HEK293 (cell line): ENCODE measurements around the gene TP53AIP1.
"Not testable (repeated sequence)": the region's sequence is repeated elsewhere in the genome, so short reads cannot be mapped to it uniquely, and the experiment has no call there.

Source experiments
- CTCF ChIA-PET: fragments of 350-600 bp; formaldehyde crosslinking; extraction: SDS; loops from one replicate; lab custom pipeline; 2021; ENCODE audit warnings: antibody characterized with exemption; lab: Yijun Ruan, JAX
- POLR2A ChIA-PET: fragments of 300-600 bp; formaldehyde crosslinking; extraction: SDS; loops from one replicate; lab custom pipeline; 2020; ENCODE audit warnings: antibody characterized with exemption, inconsistent platforms; lab: Yijun Ruan, JAX
- H3K27ac ChIP-seq: fragments of 200-500 bp; sonication (Bioruptor generic); 2 replicates; pipeline ENCODE4 v1.5.1; 2014; ENCODE audit warnings: low read depth, low read length, control low read depth, inconsistent platforms; ENCODE audit errors: extremely low read depth
- H3K36me3 ChIP-seq, 2 experiments: fragments of 200-500 bp in 1 of 2; sonication (Bioruptor generic) in 1 of 2; 1 replicate in 1 of 2; 2 replicates in 1 of 2; pipeline ENCODE4 v1.5.1; 2014 to 2017; ENCODE audit warnings: inconsistent platforms in 2 of 2, low read length in 2 of 2; ENCODE audit not compliant: control insufficient read depth in 2 of 2, insufficient read depth in 1 of 2
- H3K4me1 ChIP-seq: fragments of 200-500 bp; sonication (Bioruptor generic); 2 replicates; pipeline ENCODE4 v1.5.1; 2014; ENCODE audit warnings: mild to moderate bottlenecking, low read length, inconsistent platforms; ENCODE audit not compliant: control insufficient read depth, insufficient read depth
- H3K4me3 ChIP-seq: 2 replicates; pipeline ENCODE4 v1.5.1; 2011; ENCODE audit warnings: low read depth, mild to moderate bottlenecking, control low read depth, low read length, moderate library complexity
- H3K9me3 ChIP-seq: fragments of 200-500 bp; sonication (Bioruptor generic); 2 replicates; pipeline ENCODE4 v1.5.1; 2014; ENCODE audit warnings: low read depth, low read length, inconsistent platforms; ENCODE audit not compliant: control insufficient read depth, insufficient read depth
- ATF2 ChIP-seq: fragments of 450-650 bp; formaldehyde crosslinking; IDR thresholded peaks from 2 replicates; pipeline ENCODE4 v1.5.1; 2016; ENCODE audit warnings: missing biosample characterization, missing genetic modification characterization, low read depth
- BCL11A ChIP-seq: fragments of 450-650 bp; formaldehyde crosslinking; IDR thresholded peaks from 2 replicates; pipeline ENCODE4 v1.5.1; 2016; ENCODE audit warnings: low read depth, missing biosample characterization, missing genetic modification characterization
- BCL6B ChIP-seq: fragments of 450-650 bp; formaldehyde crosslinking; IDR thresholded peaks from 2 replicates; pipeline ENCODE4 v1.5.1; 2017; ENCODE audit warnings: missing biosample characterization, missing genetic modification characterization
- GLI2 ChIP-seq: fragments of 450-650 bp; formaldehyde crosslinking; IDR thresholded peaks from 2 replicates; pipeline ENCODE4; 2017; ENCODE audit warnings: missing biosample characterization, missing genetic modification characterization, low read depth, borderline replicate concordance
- IKZF3 ChIP-seq: fragments of 450-650 bp; IDR thresholded peaks from 2 replicates; pipeline ENCODE4 v1.5.0; 2018; ENCODE audit warnings: missing biosample characterization, mild to moderate bottlenecking, missing genetic modification characterization, moderate library complexity
- KLF1 ChIP-seq: fragments of 450-650 bp; formaldehyde crosslinking; IDR thresholded peaks from 2 replicates; pipeline ENCODE4 v1.5.1; 2016; ENCODE audit warnings: missing biosample characterization, missing genetic modification characterization
- MEIS1 ChIP-seq: sonication (generic); formaldehyde crosslinking; IDR thresholded peaks from 2 replicates; pipeline ENCODE4 v1.8.1; 2022; ENCODE audit warnings: missing genetic modification reagents, mild to moderate bottlenecking, borderline replicate concordance
- OSR2 ChIP-seq: fragments of 450-650 bp; formaldehyde crosslinking; IDR thresholded peaks from 2 replicates; pipeline ENCODE4 v1.5.1; 2016; ENCODE audit warnings: missing biosample characterization, missing genetic modification characterization
- PATZ1 ChIP-seq: fragments of 450-650 bp; formaldehyde crosslinking; IDR thresholded peaks from 2 replicates; pipeline ENCODE4 v1.5.1; 2016; ENCODE audit warnings: missing biosample characterization, missing genetic modification characterization
- PRDM1 ChIP-seq: fragments of 450-650 bp; formaldehyde crosslinking; IDR thresholded peaks from 2 replicates; pipeline ENCODE4; 2016; ENCODE audit warnings: missing biosample characterization, missing genetic modification characterization
- SETDB1 ChIP-seq: IDR thresholded peaks from one replicate; pipeline ENCODE4 v1.6.1; 2017; ENCODE audit warnings: mild to moderate bottlenecking, low read length, moderate library complexity, mixed read lengths; ENCODE audit not compliant: insufficient read length
- ZFP41 ChIP-seq: fragments of 450-650 bp; formaldehyde crosslinking; IDR thresholded peaks from 2 replicates; pipeline ENCODE4 v1.5.1; 2016; ENCODE audit warnings: missing biosample characterization, missing genetic modification characterization, borderline replicate concordance
- ZNF239 ChIP-seq: fragments of 450-650 bp; formaldehyde crosslinking; IDR thresholded peaks from 2 replicates; pipeline ENCODE4 v1.5.1; 2016; ENCODE audit warnings: missing biosample characterization, missing genetic modification characterization
- ZNF248 ChIP-seq: fragments of 450-650 bp; formaldehyde crosslinking; IDR thresholded peaks from 2 replicates; pipeline ENCODE4 v1.5.1; 2017; ENCODE audit warnings: missing biosample characterization, missing genetic modification characterization
- ZNF350 ChIP-seq: fragments of 450-650 bp; formaldehyde crosslinking; IDR thresholded peaks from 2 replicates; pipeline ENCODE4 v1.5.0; 2017; ENCODE audit warnings: missing biosample characterization, mild to moderate bottlenecking, missing genetic modification characterization
- ZNF514 ChIP-seq: fragments of 450-650 bp; formaldehyde crosslinking; IDR thresholded peaks from 2 replicates; pipeline ENCODE4 v1.5.1; 2016; ENCODE audit warnings: missing biosample characterization, missing genetic modification characterization
- ZNF548 ChIP-seq: fragments of 450-650 bp; formaldehyde crosslinking; IDR thresholded peaks from 2 replicates; pipeline ENCODE4 v1.5.1; 2016; ENCODE audit warnings: missing biosample characterization, missing genetic modification characterization
- TF ChIP-seq, protein P1 (sequence below): fragments of 450-650 bp; formaldehyde crosslinking; IDR thresholded peaks from 2 replicates; pipeline ENCODE4 v1.5.1; 2016; ENCODE audit warnings: missing biosample characterization, missing genetic modification characterization, borderline replicate concordance
- TF ChIP-seq, protein P2 (sequence below): fragments of 450-650 bp; formaldehyde crosslinking; IDR thresholded peaks from 2 replicates; pipeline ENCODE4 v1.5.1; 2016; ENCODE audit warnings: missing biosample characterization, missing genetic modification characterization
- TF ChIP-seq, protein P3 (sequence below): fragments of 450-650 bp; IDR thresholded peaks from 2 replicates; pipeline ENCODE4 v1.5.1; 2018; ENCODE audit warnings: missing biosample characterization, mild to moderate bottlenecking, missing genetic modification characterization
- TF ChIP-seq, protein P4 (sequence below): fragments of 450-650 bp; formaldehyde crosslinking; IDR thresholded peaks from 2 replicates; pipeline ENCODE4 v1.5.1; 2016; ENCODE audit warnings: missing biosample characterization, missing genetic modification characterization

Gene TP53AIP1

DNA sequence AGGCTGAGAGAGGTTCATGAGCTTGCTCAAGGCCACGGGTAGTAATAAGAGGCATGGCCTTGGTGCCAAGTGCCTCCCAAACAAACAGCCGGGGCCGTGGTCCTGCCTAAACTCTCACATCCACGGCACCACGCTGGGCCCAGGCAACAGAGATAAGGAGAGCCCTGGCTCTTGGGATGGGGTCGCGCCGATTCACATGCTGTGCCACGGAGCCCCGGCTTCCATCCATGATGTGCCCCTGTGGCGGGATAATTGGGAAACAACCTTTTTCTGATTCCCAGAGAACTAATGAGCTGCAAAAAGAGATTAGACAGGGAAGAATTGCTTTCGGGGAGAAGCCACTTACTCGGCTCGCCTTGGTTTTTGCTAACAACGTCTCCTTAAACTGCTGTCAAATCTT is 22.0 kb downstream of the TP53AIP1 start:
- Histone ChIP-seq H3K27ac (no peak overlapping the region), H3K9me3 (no peaks in the 10 kb centered on the region), H3K4me3 (no peak overlapping the region), H3K4me1 (no peaks in the 10 kb centered on the region)
- ChIA-PET CTCF (interaction anchor here (0.6 to 1.5 kb wide), 3 partner anchors 13 to 32 kb away, joined by 3 to 5 read pairs (median 3); no protein-coding TSS in a partner anchor), POLR2A (no interaction called here)
- TF ChIP-seq PRDM1 (no peak), IKZF3 (tag by site-specific recombination) (no peak), OSR2 (tag by site-specific recombination) (no peak), ATF2 (no peak), ZNF239 (no peak), MEIS1 (CRISPR knock-in tag) (no peak), ZNF514 (tag by site-specific recombination) (no peak), ZNF350 (tag by site-specific recombination) (no peak), GLI2 (no peak)
- TF ChIP-seq, protein P1, sequence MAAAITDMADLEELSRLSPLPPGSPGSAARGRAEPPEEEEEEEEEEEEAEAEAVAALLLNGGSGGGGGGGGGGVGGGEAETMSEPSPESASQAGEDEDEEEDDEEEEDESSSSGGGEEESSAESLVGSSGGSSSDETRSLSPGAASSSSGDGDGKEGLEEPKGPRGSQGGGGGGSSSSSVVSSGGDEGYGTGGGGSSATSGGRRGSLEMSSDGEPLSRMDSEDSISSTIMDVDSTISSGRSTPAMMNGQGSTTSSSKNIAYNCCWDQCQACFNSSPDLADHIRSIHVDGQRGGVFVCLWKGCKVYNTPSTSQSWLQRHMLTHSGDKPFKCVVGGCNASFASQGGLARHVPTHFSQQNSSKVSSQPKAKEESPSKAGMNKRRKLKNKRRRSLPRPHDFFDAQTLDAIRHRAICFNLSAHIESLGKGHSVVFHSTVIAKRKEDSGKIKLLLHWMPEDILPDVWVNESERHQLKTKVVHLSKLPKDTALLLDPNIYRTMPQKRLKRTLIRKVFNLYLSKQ (tag by site-specific recombination): no peak
- TF ChIP-seq, protein P2, sequence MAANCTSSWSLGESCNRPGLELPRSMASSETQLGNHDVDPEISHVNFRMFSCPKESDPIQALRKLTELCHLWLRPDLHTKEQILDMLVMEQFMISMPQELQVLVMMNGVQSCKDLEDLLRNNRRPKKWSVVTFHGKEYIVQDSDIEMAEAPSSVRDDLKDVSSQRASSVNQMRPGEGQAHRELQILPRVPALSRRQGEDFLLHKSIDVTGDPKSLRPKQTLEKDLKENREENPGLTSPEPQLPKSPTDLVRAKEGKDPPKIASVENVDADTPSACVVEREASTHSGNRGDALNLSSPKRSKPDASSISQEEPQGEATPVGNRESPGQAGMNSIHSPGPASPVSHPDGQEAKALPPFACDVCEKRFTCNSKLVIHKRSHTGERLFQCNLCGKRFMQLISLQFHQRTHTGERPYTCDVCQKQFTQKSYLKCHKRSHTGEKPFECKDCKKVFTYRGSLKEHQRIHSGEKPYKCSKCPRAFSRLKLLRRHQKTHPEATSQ: no peak
- TF ChIP-seq, protein P3, sequence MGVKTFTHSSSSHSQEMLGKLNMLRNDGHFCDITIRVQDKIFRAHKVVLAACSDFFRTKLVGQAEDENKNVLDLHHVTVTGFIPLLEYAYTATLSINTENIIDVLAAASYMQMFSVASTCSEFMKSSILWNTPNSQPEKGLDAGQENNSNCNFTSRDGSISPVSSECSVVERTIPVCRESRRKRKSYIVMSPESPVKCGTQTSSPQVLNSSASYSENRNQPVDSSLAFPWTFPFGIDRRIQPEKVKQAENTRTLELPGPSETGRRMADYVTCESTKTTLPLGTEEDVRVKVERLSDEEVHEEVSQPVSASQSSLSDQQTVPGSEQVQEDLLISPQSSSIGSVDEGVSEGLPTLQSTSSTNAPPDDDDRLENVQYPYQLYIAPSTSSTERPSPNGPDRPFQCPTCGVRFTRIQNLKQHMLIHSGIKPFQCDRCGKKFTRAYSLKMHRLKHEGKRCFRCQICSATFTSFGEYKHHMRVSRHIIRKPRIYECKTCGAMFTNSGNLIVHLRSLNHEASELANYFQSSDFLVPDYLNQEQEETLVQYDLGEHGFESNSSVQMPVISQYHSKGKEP (tag by site-specific recombination): no peak
- TF ChIP-seq, protein P4, sequence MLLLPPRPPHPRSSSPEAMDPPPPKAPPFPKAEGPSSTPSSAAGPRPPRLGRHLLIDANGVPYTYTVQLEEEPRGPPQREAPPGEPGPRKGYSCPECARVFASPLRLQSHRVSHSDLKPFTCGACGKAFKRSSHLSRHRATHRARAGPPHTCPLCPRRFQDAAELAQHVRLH: no peak
- TF ChIP-seq, all 188 proteins: peak for 0
- H3K36me3 ChIP-seq: no peaks in the 10 kb centered on the region

GRCh38 chr11:128919635-128920034 is 23.0 kb downstream of the TP53AIP1 start:
- H3K27ac ChIP-seq, H3K36me3 ChIP-seq, H3K4me3 ChIP-seq, H3K9me3 ChIP-seq, H3K4me1 ChIP-seq, POLR2A ChIA-PET: not testable (repeated sequence)
- CTCF ChIA-PET: interaction anchor here (1.3 kb wide), 1 partner anchor 34 kb away, joined by 4 read pairs; no protein-coding TSS in a partner anchor

- CTCF ChIA-PET: interaction anchor here (0.6 to 1.3 kb wide), 2 partner anchors 21 to 33 kb away, joined by 3 to 4 read pairs; no protein-coding TSS in a partner anchor
- Histone ChIP-seq H3K36me3 (no peaks in the 10 kb centered on the region), H3K27ac (no peak overlapping the region), H3K4me3 (no peak overlapping the region), H3K4me1 (no peaks in the 10 kb centered on the region), H3K9me3 (no peaks in the 10 kb centered on the region)
- POLR2A ChIA-PET: no interaction called here
- TF ChIP-seq ZNF248 (tag by site-specific recombination) (no peak), BCL6B (tag by site-specific recombination) (no peak), ZNF548 (tag by site-specific recombination) (no peak), PATZ1 (no peak), ZFP41 (tag by site-specific recombination) (no peak), KLF1 (tag by site-specific recombination) (no peak), SETDB1 (no peak), BCL11A (no peak)
These were observed 23.5 kb downstream of the TP53AIP1 start for GRCh38 chr11:128919216-128919615.
